Colonic mucosa (tissue), 4 donors: ENCODE data around the gene GTPBP6. TPM values are rescaled to one million over a fixed set of nuclear protein-coding genes. Genes with fewer than 3 reads are reported as not detected.

Experiments
- DNase-seq: peaks from one replicate; pipeline ENCODE4 v3.0.0-alpha.2; 2020
- H3K27ac ChIP-seq: fragments of 200-600 bp; one replicate; pipeline ENCODE4 v1.8.0; 2021
- H3K27me3 ChIP-seq: fragments of 200-600 bp; one replicate; pipeline ENCODE4 v1.8.0; 2021
- H3K36me3 ChIP-seq: fragments of 200-600 bp; one replicate; pipeline ENCODE4 v1.8.0; 2021
- H3K4me1 ChIP-seq: fragments of 200-600 bp; one replicate; pipeline ENCODE4 v1.8.0; 2021; ENCODE audit warnings: mild to moderate bottlenecking
- H3K4me3 ChIP-seq: fragments of 200-600 bp; one replicate; pipeline ENCODE4 v1.8.0; 2021
- H3K9ac ChIP-seq, 2 donors: one replicate each; pipeline ENCODE4 v1.7.0; 2013; ENCODE audit warnings: control low read depth in 2 of 2, low read depth in 2 of 2, low read length in 2 of 2
- H3K9me3 ChIP-seq: fragments of 200-600 bp; one replicate; pipeline ENCODE4 v1.8.0; 2021
- CTCF ChIP-seq: fragments of 200-600 bp; IDR thresholded peaks from one replicate; pipeline ENCODE4 v1.8.0; 2022; ENCODE audit warnings: antibody characterized with exemption, mild to moderate bottlenecking
- intact Hi-C: fragments of 100-400 bp; cut with DNase I; formaldehyde crosslinking; loops from one replicate; pipeline ENCODE4 v1.14.1; 2022
- total RNA-seq, 2 donors: library from RNA; stranded (reverse); fragmentation: NEBNext Ultra II Directional in 1 of 2; extraction: Animal tissue kit (Norgen Biotek cat#: 25700) in 1 of 2; gene quantifications; one replicate each; pipeline ENCODE4 v1.2.1, GENCODE V29; 2021
- donor health status: healthy.
- donor health status: DM: no; HTN: no; CAD: no.
- donor health status: DM: no; HTN: no; CAD: no.

The GTPBP6 gene
- total RNA-seq, 2 donors from 2014 or later: 44.4 to 81.1 TPM

GRCh38 chrX:345020-345925 is 26.7 kb upstream of the GTPBP6 start:
- no peaks in the 10 kb centered on the region for H3K4me1 ChIP-seq
- H3K27me3 ChIP-seq: no peaks in the 10 kb centered on the region
- intact Hi-C loops: no loop called here
- H3K9me3 ChIP-seq: no peaks in the 10 kb centered on the region
- no peak for DNase-seq
- TF ChIP-seq CTCF: no peak
- no peak overlapping the region for H3K9ac ChIP-seq
- H3K36me3 ChIP-seq: no peaks in the 10 kb centered on the region
- no peak overlapping the region for H3K27ac ChIP-seq
- H3K4me3 ChIP-seq: no peak overlapping the region

GRCh38 chrX:344371-344901 is 25.8 kb upstream of the GTPBP6 start:
- intact Hi-C loops: no loop called here
- DNase-seq: no peak
- H3K27ac ChIP-seq: no peak overlapping the region
- no peaks in the 10 kb centered on the region for H3K36me3 ChIP-seq
- H3K9ac ChIP-seq: no peak overlapping the region
- no peaks in the 10 kb centered on the region for H3K9me3 ChIP-seq
- H3K27me3 ChIP-seq: no peaks in the 10 kb centered on the region
- no peak overlapping the region for H3K4me3 ChIP-seq
- H3K4me1 ChIP-seq: no peaks in the 10 kb centered on the region
- TF ChIP-seq CTCF: no peak

- no peaks in the 10 kb centered on the region for H3K27me3 ChIP-seq
- H3K4me1 ChIP-seq: no peaks in the 10 kb centered on the region
- intact Hi-C loops: no loop called here
- H3K9me3 ChIP-seq: no peaks in the 10 kb centered on the region
- no peaks in the 10 kb centered on the region for H3K36me3 ChIP-seq
- DNase-seq: no peak
- H3K27ac ChIP-seq: no peak overlapping the region
- H3K4me3 ChIP-seq: no peak overlapping the region
- H3K9ac ChIP-seq: no peak overlapping the region
- no peak for TF ChIP-seq CTCF
Measured at GRCh38 chrX:341541-342101, 23.0 kb upstream of the GTPBP6 start.

- Histone ChIP-seq H3K9me3 (no peaks in the 10 kb centered on the region), H3K36me3 (no peaks in the 10 kb centered on the region), H3K9ac (no peak overlapping the region), H3K4me3 (no peak overlapping the region), H3K27me3 (no peaks in the 10 kb centered on the region), H3K27ac (no peak overlapping the region), H3K4me1 (no peaks in the 10 kb centered on the region)
- intact Hi-C loops: no loop called here
- DNase-seq: no peak
- no peak for TF ChIP-seq CTCF
Measured at GRCh38 chrX:340641-341423, 22.2 kb upstream of the GTPBP6 start.

GRCh38 chrX:340121-340520 is 21.5 kb upstream of the GTPBP6 start:
- no peaks in the 10 kb centered on the region for H3K4me1 ChIP-seq
- TF ChIP-seq CTCF: no peak
- intact Hi-C loops: no loop called here
- H3K9ac ChIP-seq: no peak overlapping the region
- no peak for DNase-seq
- no peaks in the 10 kb centered on the region for H3K36me3 ChIP-seq
- H3K27ac ChIP-seq: no peak overlapping the region
- H3K4me3 ChIP-seq: no peak overlapping the region
- no peaks in the 10 kb centered on the region for H3K27me3 ChIP-seq
- H3K9me3 ChIP-seq: no peaks in the 10 kb centered on the region
